Measurements from ENCODE around the gene PARD3B.

DNA sequence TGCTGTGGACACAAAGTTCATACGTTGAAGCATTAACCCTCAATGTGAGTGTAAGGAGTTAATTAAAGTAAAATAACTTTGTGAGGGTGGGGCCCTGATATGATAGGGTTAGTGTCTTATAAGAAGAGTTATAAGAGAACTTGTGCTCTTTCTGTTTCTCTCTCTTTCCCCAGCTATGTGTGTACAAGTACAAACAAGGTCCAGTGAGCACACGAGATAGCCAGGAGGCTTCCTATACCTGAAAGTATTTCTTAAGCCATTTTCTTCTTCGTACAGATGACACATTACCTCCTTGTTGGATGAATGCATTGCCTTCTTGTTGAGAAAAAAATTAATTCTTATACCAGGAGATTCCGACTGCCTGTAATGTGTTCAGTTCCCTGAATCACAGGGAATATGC lies 301.2 kb downstream of the PARD3B start:
- TF ChIP-seq, protein P1, sequence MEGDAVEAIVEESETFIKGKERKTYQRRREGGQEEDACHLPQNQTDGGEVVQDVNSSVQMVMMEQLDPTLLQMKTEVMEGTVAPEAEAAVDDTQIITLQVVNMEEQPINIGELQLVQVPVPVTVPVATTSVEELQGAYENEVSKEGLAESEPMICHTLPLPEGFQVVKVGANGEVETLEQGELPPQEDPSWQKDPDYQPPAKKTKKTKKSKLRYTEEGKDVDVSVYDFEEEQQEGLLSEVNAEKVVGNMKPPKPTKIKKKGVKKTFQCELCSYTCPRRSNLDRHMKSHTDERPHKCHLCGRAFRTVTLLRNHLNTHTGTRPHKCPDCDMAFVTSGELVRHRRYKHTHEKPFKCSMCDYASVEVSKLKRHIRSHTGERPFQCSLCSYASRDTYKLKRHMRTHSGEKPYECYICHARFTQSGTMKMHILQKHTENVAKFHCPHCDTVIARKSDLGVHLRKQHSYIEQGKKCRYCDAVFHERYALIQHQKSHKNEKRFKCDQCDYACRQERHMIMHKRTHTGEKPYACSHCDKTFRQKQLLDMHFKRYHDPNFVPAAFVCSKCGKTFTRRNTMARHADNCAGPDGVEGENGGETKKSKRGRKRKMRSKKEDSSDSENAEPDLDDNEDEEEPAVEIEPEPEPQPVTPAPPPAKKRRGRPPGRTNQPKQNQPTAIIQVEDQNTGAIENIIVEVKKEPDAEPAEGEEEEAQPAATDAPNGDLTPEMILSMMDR (IDR thresholded peaks at IDR 0.05; ENCODE audit: insufficient read depth, low read length), result no peak
- no peak for TF ChIP-seq GABPA (IDR thresholded peaks at IDR 0.05; ENCODE audit: low read depth)
